GM23338 (cell line): ENCODE data around the gene CCBE1. TPM values are rescaled to one million over a fixed set of nuclear protein-coding genes. Genes with fewer than 3 reads are reported as not detected.

Experiments
- ATAC-seq: fragments of 200-7000 bp; cut with Tn5 transposase; 3 replicates; pipeline ENCODE4 v1.9.1; 2020
- DNase-seq: peaks from one replicate; pipeline ENCODE4 v3.0.0-alpha.2; 2015; ENCODE audit warnings: low spot score
- H2AFZ ChIP-seq: fragments of 200-600 bp; sonication (generic); 2 replicates; pipeline ENCODE4 v1.8.0; 2016; ENCODE audit warnings: antibody characterized with exemption, mild to moderate bottlenecking, moderate library complexity
- H3F3A ChIP-seq: fragments of 200-600 bp; sonication (generic); replicated peaks from 2 replicates; pipeline ENCODE4 v1.8.0; 2017; ENCODE audit warnings: antibody characterized with exemption, mixed run types, low read depth
- H3K27ac ChIP-seq: fragments of 200-600 bp; sonication (generic); 2 replicates; pipeline ENCODE4 v1.6.1; 2016; ENCODE audit warnings: low read depth
- H3K27me3 ChIP-seq: fragments of 200-600 bp; sonication (generic); 2 replicates; pipeline ENCODE4 v1.8.0; 2016; ENCODE audit warnings: mild to moderate bottlenecking, mixed run types, moderate library complexity; ENCODE audit not compliant: insufficient read depth
- H3K36me3 ChIP-seq: fragments of 200-600 bp; sonication (generic); 2 replicates; pipeline ENCODE4 v1.8.0; 2016; ENCODE audit warnings: mild to moderate bottlenecking; ENCODE audit not compliant: insufficient read depth
- H3K4me1 ChIP-seq: fragments of 200-600 bp; sonication (generic); 2 replicates; pipeline ENCODE4 v1.8.0; 2016; ENCODE audit warnings: mild to moderate bottlenecking, moderate library complexity; ENCODE audit not compliant: insufficient read depth
- H3K4me2 ChIP-seq: fragments of 200-600 bp; sonication (generic); 2 replicates; pipeline ENCODE4 v1.7.1; 2017; ENCODE audit warnings: mixed run types
- H3K4me3 ChIP-seq: fragments of 200-600 bp; sonication (generic); 2 replicates; pipeline ENCODE4 v1.6.1; 2016; ENCODE audit warnings: mixed run types
- H3K79me2 ChIP-seq: fragments of 200-600 bp; sonication (generic); replicated peaks from 2 replicates; pipeline ENCODE4 v1.8.0; 2017; ENCODE audit warnings: mild to moderate bottlenecking; ENCODE audit not compliant: insufficient read depth
- H3K9me2 ChIP-seq: fragments of 200-600 bp; sonication (generic); 2 replicates; pipeline ENCODE4 v1.8.0; 2017; ENCODE audit not compliant: insufficient read depth
- H4K20me1 ChIP-seq: fragments of 200-600 bp; sonication (generic); replicated peaks from 2 replicates; pipeline ENCODE4 v1.8.0; 2017; ENCODE audit warnings: mild to moderate bottlenecking; ENCODE audit not compliant: insufficient read depth
- H3K27ac Mint-ChIP-seq: 2 replicates; pipeline ENCODE4 v1.8.0; 2020; ENCODE audit warnings: inconsistent platforms, mild to moderate bottlenecking, moderate library complexity, mixed read lengths
- H3K27me3 Mint-ChIP-seq: 3 replicates; pipeline ENCODE4 v1.8.0; 2022; ENCODE audit warnings: low read depth, mild to moderate bottlenecking, moderate library complexity, mixed read lengths, inconsistent platforms; ENCODE audit not compliant: insufficient read depth, poor library complexity
- H3K36me3 Mint-ChIP-seq: 3 replicates; pipeline ENCODE4 v1.8.0; 2021; ENCODE audit warnings: low read depth, mild to moderate bottlenecking, inconsistent platforms, moderate library complexity, mixed read lengths
- H3K4me1 Mint-ChIP-seq: 3 replicates; pipeline ENCODE4 v1.8.0; 2020; ENCODE audit warnings: mild to moderate bottlenecking, inconsistent platforms, mixed read lengths
- H3K4me3 Mint-ChIP-seq: 3 replicates; pipeline ENCODE4 v1.8.0; 2021; ENCODE audit warnings: moderate library complexity, mild to moderate bottlenecking, inconsistent platforms, mixed read lengths
- H3K9me3 Mint-ChIP-seq: 3 replicates; pipeline ENCODE4 v1.8.0; 2020; ENCODE audit warnings: moderate library complexity, mild to moderate bottlenecking, inconsistent platforms, mixed read lengths
- EZH2 ChIP-seq: fragments of 200-600 bp; sonication (generic); IDR thresholded peaks from one replicate; pipeline ENCODE4 v1.8.0; 2017; ENCODE audit warnings: antibody characterized with exemption, mild to moderate bottlenecking, low read depth; ENCODE audit not compliant: unreplicated experiment
- EZH2phosphoT487 ChIP-seq: fragments of 200-600 bp; sonication (generic); IDR thresholded peaks from one replicate; pipeline ENCODE4 v1.8.1; 2018; ENCODE audit warnings: antibody characterized with exemption; ENCODE audit not compliant: unreplicated experiment
- JUNB ChIP-seq: IDR thresholded peaks from one replicate; pipeline ENCODE4 v1.6.1; 2016; ENCODE audit warnings: antibody characterized with exemption; ENCODE audit not compliant: unreplicated experiment
- NANOG ChIP-seq: IDR thresholded peaks from 2 replicates; pipeline ENCODE4 v1.6.1; 2016; ENCODE audit warnings: antibody characterized with exemption, borderline replicate concordance
- POLR2AphosphoS5 ChIP-seq: IDR thresholded peaks from 2 replicates; pipeline ENCODE4 v1.6.1; 2016; ENCODE audit warnings: antibody characterized with exemption, low read depth
- STAT1 ChIP-seq: IDR thresholded peaks from one replicate; pipeline ENCODE4 v1.6.1; 2016; ENCODE audit warnings: antibody characterized with exemption; ENCODE audit not compliant: unreplicated experiment
- ZNF114 ChIP-seq: fragments of 250-450 bp; sonication (Bioruptor Pico); IDR thresholded peaks from 2 replicates; pipeline ENCODE4 v1.5.0; 2020; ENCODE audit warnings: mild to moderate bottlenecking, moderate library complexity
- ZNF331 ChIP-seq: fragments of 250-450 bp; sonication (Bioruptor Pico); IDR thresholded peaks from 2 replicates; pipeline ENCODE4 v1.5.0; 2020; ENCODE audit warnings: low read depth, mild to moderate bottlenecking, moderate library complexity
- polyA plus RNA-seq: library from polyadenylated mRNA; unstranded; fragments of >200 nt; fragmentation: Nextera tagmentation; extraction: Ambion mirVana; gene quantifications from 2 replicates; pipeline ENCODE4 v1.2.1, GENCODE V29; 2016
- total RNA-seq: library from RNA; depleted of rRNA; stranded (reverse); fragments of >200 nt; shearing (Covaris generic); gene quantifications from 2 replicates; pipeline ENCODE4 v1.2.3, GENCODE V29; 2014
- TF ChIP-seq, protein P1 (sequence below), 2 experiments: fragments of 200-600 bp in 1 of 2; sonication (generic) in 1 of 2; conservative IDR thresholded peaks; 2 replicates each; pipeline versions ENCODE4 v1.5.1 to v1.6.1; 2016 to 2017; ENCODE audit warnings: antibody characterized with exemption in 2 of 2, low read depth in 2 of 2, mild to moderate bottlenecking in 2 of 2, moderate library complexity in 1 of 2
- TF ChIP-seq, protein P2 (sequence below): fragments of 250-450 bp; sonication (Bioruptor Pico); IDR thresholded peaks from 2 replicates; pipeline ENCODE4 v1.5.0; 2020; ENCODE audit warnings: mild to moderate bottlenecking, moderate library complexity
- TF ChIP-seq, protein P3 (sequence below): IDR thresholded peaks from one replicate; pipeline ENCODE4 v1.6.1; 2018; ENCODE audit warnings: antibody characterized with exemption; ENCODE audit not compliant: unreplicated experiment
- TF ChIP-seq, protein P4 (sequence below): IDR thresholded peaks from 2 replicates; pipeline ENCODE4 v1.6.1; 2016; ENCODE audit warnings: antibody characterized with exemption

CCBE1 gene
- total and polyA plus RNA-seq, 2 experiments from 2014 or later: 2.1 to 2.6 TPM

DNA sequence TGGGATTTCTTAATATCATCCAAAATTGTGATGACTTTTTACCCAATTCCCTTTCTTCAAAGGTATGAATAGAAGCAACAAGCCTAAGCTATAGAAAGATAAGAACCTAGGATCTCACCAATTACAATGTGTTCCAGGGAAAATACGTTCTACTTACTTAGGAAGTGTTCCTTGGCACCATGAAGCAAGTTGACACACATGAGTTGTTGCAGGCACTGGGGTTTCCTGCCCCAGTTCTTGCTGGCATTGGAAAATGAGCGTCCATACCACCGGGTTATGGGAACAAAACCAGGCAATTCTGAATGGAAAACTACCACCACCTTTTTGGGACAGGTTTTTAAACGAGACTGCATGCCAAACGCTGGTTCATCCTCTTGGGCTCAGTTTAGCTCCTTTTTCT is 46.2 kb downstream of the CCBE1 start:
- Mint-ChIP-seq H3K9me3 (no peaks in the 10 kb centered on the region), H3K27ac (no peak overlapping the region), H3K4me3 (no peak overlapping the region), H3K36me3 (no peaks in the 10 kb centered on the region), H3K4me1 (peaks cover 19% of the 10 kb centered on the region), H3K27me3 (peaks cover 6% of the 10 kb centered on the region)
- H3F3A ChIP-seq: no peaks in the 10 kb centered on the region
- no peak overlapping the region for H3K4me2 ChIP-seq
- ATAC-seq: no peak
- no peak for DNase-seq
- peaks cover 7% of the 10 kb centered on the region; the same call in 1 of the 2 replicates for H3K4me1 ChIP-seq
- no peaks in the 10 kb centered on the region for H3K9me2 ChIP-seq
- no peak overlapping the region for H3K4me3 ChIP-seq
- H3K27me3 ChIP-seq: no peaks in the 10 kb centered on the region
- H3K36me3 ChIP-seq: no peaks in the 10 kb centered on the region
- no peaks in the 10 kb centered on the region for H3K79me2 ChIP-seq
- no peak overlapping the region for H2AFZ ChIP-seq
- no peak overlapping the region for H3K27ac ChIP-seq
- TF ChIP-seq EZH2phosphoT487 (no peak), POLR2AphosphoS5 (no peak), ZNF114 (CRISPR knock-in tag) (no peak), ZNF331 (no peak), EZH2 (no peak), JUNB (no peak), STAT1 (no peak), NANOG (no peak)
- TF ChIP-seq, protein P1, sequence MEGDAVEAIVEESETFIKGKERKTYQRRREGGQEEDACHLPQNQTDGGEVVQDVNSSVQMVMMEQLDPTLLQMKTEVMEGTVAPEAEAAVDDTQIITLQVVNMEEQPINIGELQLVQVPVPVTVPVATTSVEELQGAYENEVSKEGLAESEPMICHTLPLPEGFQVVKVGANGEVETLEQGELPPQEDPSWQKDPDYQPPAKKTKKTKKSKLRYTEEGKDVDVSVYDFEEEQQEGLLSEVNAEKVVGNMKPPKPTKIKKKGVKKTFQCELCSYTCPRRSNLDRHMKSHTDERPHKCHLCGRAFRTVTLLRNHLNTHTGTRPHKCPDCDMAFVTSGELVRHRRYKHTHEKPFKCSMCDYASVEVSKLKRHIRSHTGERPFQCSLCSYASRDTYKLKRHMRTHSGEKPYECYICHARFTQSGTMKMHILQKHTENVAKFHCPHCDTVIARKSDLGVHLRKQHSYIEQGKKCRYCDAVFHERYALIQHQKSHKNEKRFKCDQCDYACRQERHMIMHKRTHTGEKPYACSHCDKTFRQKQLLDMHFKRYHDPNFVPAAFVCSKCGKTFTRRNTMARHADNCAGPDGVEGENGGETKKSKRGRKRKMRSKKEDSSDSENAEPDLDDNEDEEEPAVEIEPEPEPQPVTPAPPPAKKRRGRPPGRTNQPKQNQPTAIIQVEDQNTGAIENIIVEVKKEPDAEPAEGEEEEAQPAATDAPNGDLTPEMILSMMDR (conservative IDR thresholded peaks at IDR 0.05; ENCODE audit: low read depth in 2 of 2): no peak
- TF ChIP-seq, protein P2, sequence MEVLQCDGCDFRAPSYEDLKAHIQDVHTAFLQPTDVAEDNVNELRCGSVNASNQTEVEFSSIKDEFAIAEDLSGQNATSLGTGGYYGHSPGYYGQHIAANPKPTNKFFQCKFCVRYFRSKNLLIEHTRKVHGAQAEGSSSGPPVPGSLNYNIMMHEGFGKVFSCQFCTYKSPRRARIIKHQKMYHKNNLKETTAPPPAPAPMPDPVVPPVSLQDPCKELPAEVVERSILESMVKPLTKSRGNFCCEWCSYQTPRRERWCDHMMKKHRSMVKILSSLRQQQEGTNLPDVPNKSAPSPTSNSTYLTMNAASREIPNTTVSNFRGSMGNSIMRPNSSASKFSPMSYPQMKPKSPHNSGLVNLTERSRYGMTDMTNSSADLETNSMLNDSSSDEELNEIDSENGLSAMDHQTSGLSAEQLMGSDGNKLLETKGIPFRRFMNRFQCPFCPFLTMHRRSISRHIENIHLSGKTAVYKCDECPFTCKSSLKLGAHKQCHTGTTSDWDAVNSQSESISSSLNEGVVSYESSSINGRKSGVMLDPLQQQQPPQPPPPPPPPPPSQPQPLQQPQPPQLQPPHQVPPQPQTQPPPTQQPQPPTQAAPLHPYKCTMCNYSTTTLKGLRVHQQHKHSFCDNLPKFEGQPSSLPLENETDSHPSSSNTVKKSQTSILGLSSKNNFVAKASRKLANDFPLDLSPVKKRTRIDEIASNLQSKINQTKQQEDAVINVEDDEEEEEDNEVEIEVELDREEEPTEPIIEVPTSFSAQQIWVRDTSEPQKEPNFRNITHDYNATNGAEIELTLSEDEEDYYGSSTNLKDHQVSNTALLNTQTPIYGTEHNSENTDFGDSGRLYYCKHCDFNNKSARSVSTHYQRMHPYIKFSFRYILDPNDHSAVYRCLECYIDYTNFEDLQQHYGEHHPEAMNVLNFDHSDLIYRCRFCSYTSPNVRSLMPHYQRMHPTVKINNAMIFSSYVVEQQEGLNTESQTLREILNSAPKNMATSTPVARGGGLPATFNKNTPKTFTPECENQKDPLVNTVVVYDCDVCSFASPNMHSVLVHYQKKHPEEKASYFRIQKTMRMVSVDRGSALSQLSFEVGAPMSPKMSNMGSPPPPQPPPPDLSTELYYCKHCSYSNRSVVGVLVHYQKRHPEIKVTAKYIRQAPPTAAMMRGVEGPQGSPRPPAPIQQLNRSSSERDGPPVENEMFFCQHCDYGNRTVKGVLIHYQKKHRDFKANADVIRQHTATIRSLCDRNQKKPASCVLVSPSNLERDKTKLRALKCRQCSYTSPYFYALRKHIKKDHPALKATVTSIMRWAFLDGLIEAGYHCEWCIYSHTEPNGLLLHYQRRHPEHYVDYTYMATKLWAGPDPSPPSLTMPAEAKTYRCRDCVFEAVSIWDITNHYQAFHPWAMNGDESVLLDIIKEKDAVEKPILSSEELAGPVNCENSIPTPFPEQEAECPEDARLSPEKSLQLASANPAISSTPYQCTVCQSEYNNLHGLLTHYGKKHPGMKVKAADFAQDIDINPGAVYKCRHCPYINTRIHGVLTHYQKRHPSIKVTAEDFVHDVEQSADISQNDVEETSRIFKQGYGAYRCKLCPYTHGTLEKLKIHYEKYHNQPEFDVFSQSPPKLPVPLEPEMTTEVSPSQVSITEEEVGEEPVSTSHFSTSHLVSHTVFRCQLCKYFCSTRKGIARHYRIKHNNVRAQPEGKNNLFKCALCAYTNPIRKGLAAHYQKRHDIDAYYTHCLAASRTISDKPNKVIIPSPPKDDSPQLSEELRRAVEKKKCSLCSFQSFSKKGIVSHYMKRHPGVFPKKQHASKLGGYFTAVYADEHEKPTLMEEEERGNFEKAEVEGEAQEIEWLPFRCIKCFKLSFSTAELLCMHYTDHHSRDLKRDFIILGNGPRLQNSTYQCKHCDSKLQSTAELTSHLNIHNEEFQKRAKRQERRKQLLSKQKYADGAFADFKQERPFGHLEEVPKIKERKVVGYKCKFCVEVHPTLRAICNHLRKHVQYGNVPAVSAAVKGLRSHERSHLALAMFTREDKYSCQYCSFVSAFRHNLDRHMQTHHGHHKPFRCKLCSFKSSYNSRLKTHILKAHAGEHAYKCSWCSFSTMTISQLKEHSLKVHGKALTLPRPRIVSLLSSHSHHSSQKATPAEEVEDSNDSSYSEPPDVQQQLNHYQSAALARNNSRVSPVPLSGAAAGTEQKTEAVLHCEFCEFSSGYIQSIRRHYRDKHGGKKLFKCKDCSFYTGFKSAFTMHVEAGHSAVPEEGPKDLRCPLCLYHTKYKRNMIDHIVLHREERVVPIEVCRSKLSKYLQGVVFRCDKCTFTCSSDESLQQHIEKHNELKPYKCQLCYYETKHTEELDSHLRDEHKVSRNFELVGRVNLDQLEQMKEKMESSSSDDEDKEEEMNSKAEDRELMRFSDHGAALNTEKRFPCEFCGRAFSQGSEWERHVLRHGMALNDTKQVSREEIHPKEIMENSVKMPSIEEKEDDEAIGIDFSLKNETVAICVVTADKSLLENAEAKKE (CRISPR knock-in tag): no peak
- TF ChIP-seq, protein P3, sequence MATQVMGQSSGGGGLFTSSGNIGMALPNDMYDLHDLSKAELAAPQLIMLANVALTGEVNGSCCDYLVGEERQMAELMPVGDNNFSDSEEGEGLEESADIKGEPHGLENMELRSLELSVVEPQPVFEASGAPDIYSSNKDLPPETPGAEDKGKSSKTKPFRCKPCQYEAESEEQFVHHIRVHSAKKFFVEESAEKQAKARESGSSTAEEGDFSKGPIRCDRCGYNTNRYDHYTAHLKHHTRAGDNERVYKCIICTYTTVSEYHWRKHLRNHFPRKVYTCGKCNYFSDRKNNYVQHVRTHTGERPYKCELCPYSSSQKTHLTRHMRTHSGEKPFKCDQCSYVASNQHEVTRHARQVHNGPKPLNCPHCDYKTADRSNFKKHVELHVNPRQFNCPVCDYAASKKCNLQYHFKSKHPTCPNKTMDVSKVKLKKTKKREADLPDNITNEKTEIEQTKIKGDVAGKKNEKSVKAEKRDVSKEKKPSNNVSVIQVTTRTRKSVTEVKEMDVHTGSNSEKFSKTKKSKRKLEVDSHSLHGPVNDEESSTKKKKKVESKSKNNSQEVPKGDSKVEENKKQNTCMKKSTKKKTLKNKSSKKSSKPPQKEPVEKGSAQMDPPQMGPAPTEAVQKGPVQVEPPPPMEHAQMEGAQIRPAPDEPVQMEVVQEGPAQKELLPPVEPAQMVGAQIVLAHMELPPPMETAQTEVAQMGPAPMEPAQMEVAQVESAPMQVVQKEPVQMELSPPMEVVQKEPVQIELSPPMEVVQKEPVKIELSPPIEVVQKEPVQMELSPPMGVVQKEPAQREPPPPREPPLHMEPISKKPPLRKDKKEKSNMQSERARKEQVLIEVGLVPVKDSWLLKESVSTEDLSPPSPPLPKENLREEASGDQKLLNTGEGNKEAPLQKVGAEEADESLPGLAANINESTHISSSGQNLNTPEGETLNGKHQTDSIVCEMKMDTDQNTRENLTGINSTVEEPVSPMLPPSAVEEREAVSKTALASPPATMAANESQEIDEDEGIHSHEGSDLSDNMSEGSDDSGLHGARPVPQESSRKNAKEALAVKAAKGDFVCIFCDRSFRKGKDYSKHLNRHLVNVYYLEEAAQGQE: no peak
- TF ChIP-seq, protein P4, sequence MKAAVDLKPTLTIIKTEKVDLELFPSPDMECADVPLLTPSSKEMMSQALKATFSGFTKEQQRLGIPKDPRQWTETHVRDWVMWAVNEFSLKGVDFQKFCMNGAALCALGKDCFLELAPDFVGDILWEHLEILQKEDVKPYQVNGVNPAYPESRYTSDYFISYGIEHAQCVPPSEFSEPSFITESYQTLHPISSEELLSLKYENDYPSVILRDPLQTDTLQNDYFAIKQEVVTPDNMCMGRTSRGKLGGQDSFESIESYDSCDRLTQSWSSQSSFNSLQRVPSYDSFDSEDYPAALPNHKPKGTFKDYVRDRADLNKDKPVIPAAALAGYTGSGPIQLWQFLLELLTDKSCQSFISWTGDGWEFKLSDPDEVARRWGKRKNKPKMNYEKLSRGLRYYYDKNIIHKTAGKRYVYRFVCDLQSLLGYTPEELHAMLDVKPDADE: no peak
- no peaks in the 10 kb centered on the region for H4K20me1 ChIP-seq
